H1 (cell line): ENCODE data around the gene PIAS1.

ENCODE experiments used
- ATF3 ChIP-seq: IDR thresholded peaks from 2 replicates; pipeline ENCODE4 v1.6.1; 2011; ENCODE audit warnings: low read depth, mild to moderate bottlenecking, low read length; ENCODE audit not compliant: insufficient read depth
- CREB1 ChIP-seq: IDR thresholded peaks from 2 replicates; pipeline ENCODE4 v1.6.1; 2012; ENCODE audit warnings: inconsistent platforms
- CTCF ChIP-seq, 3 experiments: IDR thresholded peaks; 1 replicate in 2 of 3; 2 replicates in 1 of 3; pipeline versions ENCODE4 v1.5.1 to v1.6.1; 2011; ENCODE audit warnings: low read length in 3 of 3, mild to moderate bottlenecking in 3 of 3, inconsistent platforms in 2 of 3, low read depth in 1 of 3, moderate library complexity in 1 of 3; ENCODE audit not compliant: insufficient read depth in 1 of 3; ENCODE audit errors: control extremely low read depth in 1 of 3
- E2F6 ChIP-seq: IDR thresholded peaks from 2 replicates; pipeline ENCODE4 v1.6.1; 2012; ENCODE audit warnings: inconsistent platforms
- EGR1 ChIP-seq: IDR thresholded peaks from 2 replicates; pipeline ENCODE4 v1.6.1; 2011; ENCODE audit warnings: low read depth, low read length, borderline replicate concordance
- EP300 ChIP-seq, 2 experiments: IDR thresholded peaks; 1 replicate in 1 of 2; 2 replicates in 1 of 2; pipeline ENCODE4 v1.6.1; 2011 to 2012; ENCODE audit warnings: low read depth in 2 of 2, low read length in 2 of 2, mild to moderate bottlenecking in 2 of 2, borderline replicate concordance in 1 of 2, inconsistent platforms in 1 of 2, moderate library complexity in 1 of 2
- EZH2 ChIP-seq: fragments of 200-600 bp; sonication (generic); IDR thresholded peaks from 2 replicates; pipeline ENCODE4 v1.7.1; 2012; ENCODE audit warnings: low read depth, mild to moderate bottlenecking, moderate library complexity, low read length, inconsistent platforms; ENCODE audit not compliant: severe bottlenecking
- KDM1A ChIP-seq: fragments of 200-600, 300-600 bp; sonication (generic); IDR thresholded peaks from 2 replicates; pipeline ENCODE4 v1.7.1; 2016; ENCODE audit warnings: mild to moderate bottlenecking, low read length, borderline replicate concordance
- MAX ChIP-seq: IDR thresholded peaks from 2 replicates; pipeline ENCODE4 v1.6.1; 2012; ENCODE audit warnings: inconsistent platforms
- NANOG ChIP-seq: IDR thresholded peaks from 2 replicates; pipeline ENCODE4 v1.6.1; 2011; ENCODE audit warnings: low read length, low read depth, mild to moderate bottlenecking, inconsistent platforms; ENCODE audit not compliant: insufficient read depth, poor library complexity, severe bottlenecking
- POLR2A ChIP-seq, 2 experiments: IDR thresholded peaks; 1 replicate in 1 of 2; 2 replicates in 1 of 2; pipeline ENCODE4 v1.6.1; 2011; ENCODE audit warnings: low read depth in 2 of 2, low read length in 2 of 2, mild to moderate bottlenecking in 2 of 2; ENCODE audit errors: control extremely low read depth in 1 of 2
- POLR2AphosphoS5 ChIP-seq: IDR thresholded peaks from 2 replicates; pipeline ENCODE4 v1.6.1; 2011; ENCODE audit warnings: low read depth, low read length
- TAF1 ChIP-seq: IDR thresholded peaks from 2 replicates; pipeline ENCODE4 v1.6.1; 2011; ENCODE audit warnings: mild to moderate bottlenecking, low read depth, low read length

GRCh38 chr15:68152342-68152741, 98.2 kb downstream of the PIAS1 start:
- no peak for TF ChIP-seq CTCF (IDR thresholded peaks at IDR 0.05; ENCODE audit: control extremely low read depth in 1 of 3, insufficient read depth in 1 of 3, low read depth in 1 of 3, low read length in 3 of 3)
- no peak for TF ChIP-seq POLR2A (IDR thresholded peaks at IDR 0.05; ENCODE audit: control extremely low read depth in 1 of 2, low read depth in 2 of 2, low read length in 2 of 2)
- no peak for TF ChIP-seq KDM1A
- no peak for TF ChIP-seq NANOG
- TF ChIP-seq EZH2: no peak
- no peak for TF ChIP-seq E2F6
- TF ChIP-seq POLR2AphosphoS5: no peak
- no peak for TF ChIP-seq EP300 (IDR thresholded peaks at IDR 0.05; ENCODE audit: borderline replicate concordance in 1 of 2, low read depth in 2 of 2, low read length in 2 of 2)
- no peak for TF ChIP-seq CREB1
- no peak for TF ChIP-seq EGR1
- TF ChIP-seq MAX: no peak
- no peak for TF ChIP-seq ATF3
- TF ChIP-seq TAF1: no peak
